Hepatocyte (in vitro differentiated cells): ENCODE measurements around the gene AGRN. TPM values are rescaled to one million over a fixed set of nuclear protein-coding genes. Genes with fewer than 3 reads are reported as not detected.

Experiments used
- DNase-seq: peaks from one replicate; pipeline ENCODE4 v3.0.0-alpha.2; 2016; ENCODE audit warnings: low spot score
- H2AFZ ChIP-seq: fragments of 200-600 bp; sonication (generic); 2 replicates; pipeline ENCODE4 v1.6.0; 2016; ENCODE audit warnings: antibody characterized with exemption, mild to moderate bottlenecking
- H3K27ac ChIP-seq: fragments of 200-600 bp; sonication (generic); 2 replicates; pipeline ENCODE4 v1.5.1; 2016; ENCODE audit warnings: mild to moderate bottlenecking
- H3K27me3 ChIP-seq: fragments of 200-600 bp; sonication (generic); 2 replicates; pipeline ENCODE4 v1.6.1; 2016
- H3K36me3 ChIP-seq: fragments of 200-600 bp; sonication (generic); replicated peaks from 2 replicates; pipeline ENCODE4 v1.5.1; 2016; ENCODE audit warnings: low read depth; ENCODE audit not compliant: insufficient read depth
- H3K4me1 ChIP-seq: fragments of 200-600 bp; sonication (generic); 2 replicates; pipeline ENCODE4 v1.5.1; 2016; ENCODE audit warnings: mild to moderate bottlenecking, moderate library complexity; ENCODE audit not compliant: insufficient read depth
- H3K4me2 ChIP-seq: fragments of 200-600 bp; sonication (generic); 2 replicates; pipeline ENCODE4 v1.6.0; 2016
- H3K4me3 ChIP-seq: fragments of 200-600 bp; sonication (generic); 2 replicates; pipeline ENCODE4 v1.5.1; 2016; ENCODE audit warnings: mild to moderate bottlenecking
- H3K79me2 ChIP-seq: fragments of 200-600 bp; sonication (generic); 2 replicates; pipeline ENCODE4 v1.6.0; 2017; ENCODE audit warnings: mild to moderate bottlenecking
- H3K9me2 ChIP-seq: fragments of 200-600 bp; sonication (generic); replicated peaks from 2 replicates; pipeline ENCODE4 v1.6.0; 2017; ENCODE audit warnings: mild to moderate bottlenecking; ENCODE audit not compliant: insufficient read depth
- H3K9me3 ChIP-seq: fragments of 200-600 bp; sonication (generic); 2 replicates; pipeline ENCODE4 v1.5.1; 2016; ENCODE audit warnings: low read depth, mild to moderate bottlenecking
- H4K20me1 ChIP-seq: fragments of 200-600 bp; sonication (generic); 2 replicates; pipeline ENCODE4 v1.6.0; 2016; ENCODE audit warnings: mild to moderate bottlenecking; ENCODE audit not compliant: insufficient read depth, poor library complexity, severe bottlenecking
- EZH2 ChIP-seq: fragments of 200-600 bp; sonication (generic); IDR thresholded peaks from 2 replicates; pipeline ENCODE4 v1.6.1; 2016; ENCODE audit warnings: antibody characterized with exemption, mild to moderate bottlenecking, borderline replicate concordance
- EZH2phosphoT487 ChIP-seq: fragments of 200-600 bp; sonication (generic); IDR thresholded peaks from one replicate; pipeline ENCODE4 v1.6.1; 2018; ENCODE audit warnings: antibody characterized with exemption, mild to moderate bottlenecking, low read depth, moderate library complexity; ENCODE audit not compliant: unreplicated experiment, severe bottlenecking
- WGBS: methylation state at CpG from one replicate; pipeline ENCODE4 v1.1.6; 2016; ENCODE audit warnings: low lambda C conversion rate; ENCODE audit errors: missing lambda C conversion rate; 5-methylcytosine and 5-hydroxymethylcytosine counted together
- polyA plus RNA-seq: library from polyadenylated mRNA; unstranded; fragments of >200 nt; fragmentation: Nextera tagmentation; extraction: Ambion mirVana; gene quantifications from 2 replicates; pipeline ENCODE4 v1.2.1, GENCODE V29; 2016
- total RNA-seq: library from RNA; depleted of rRNA; stranded (reverse); fragments of >200 nt; gene quantifications from 2 replicates; pipeline ENCODE4 v1.2.3, GENCODE V29; 2014
- TF ChIP-seq, protein P1 (sequence below): fragments of 200-600 bp; sonication (generic); IDR thresholded peaks from 2 replicates; pipeline ENCODE4 v1.5.1; 2016; ENCODE audit warnings: antibody characterized with exemption, mild to moderate bottlenecking; ENCODE audit not compliant: poor library complexity

Gene AGRN
- total and polyA plus RNA-seq, 2 experiments from 2014 or later, result 53.3 to 81.8 TPM

DNA sequence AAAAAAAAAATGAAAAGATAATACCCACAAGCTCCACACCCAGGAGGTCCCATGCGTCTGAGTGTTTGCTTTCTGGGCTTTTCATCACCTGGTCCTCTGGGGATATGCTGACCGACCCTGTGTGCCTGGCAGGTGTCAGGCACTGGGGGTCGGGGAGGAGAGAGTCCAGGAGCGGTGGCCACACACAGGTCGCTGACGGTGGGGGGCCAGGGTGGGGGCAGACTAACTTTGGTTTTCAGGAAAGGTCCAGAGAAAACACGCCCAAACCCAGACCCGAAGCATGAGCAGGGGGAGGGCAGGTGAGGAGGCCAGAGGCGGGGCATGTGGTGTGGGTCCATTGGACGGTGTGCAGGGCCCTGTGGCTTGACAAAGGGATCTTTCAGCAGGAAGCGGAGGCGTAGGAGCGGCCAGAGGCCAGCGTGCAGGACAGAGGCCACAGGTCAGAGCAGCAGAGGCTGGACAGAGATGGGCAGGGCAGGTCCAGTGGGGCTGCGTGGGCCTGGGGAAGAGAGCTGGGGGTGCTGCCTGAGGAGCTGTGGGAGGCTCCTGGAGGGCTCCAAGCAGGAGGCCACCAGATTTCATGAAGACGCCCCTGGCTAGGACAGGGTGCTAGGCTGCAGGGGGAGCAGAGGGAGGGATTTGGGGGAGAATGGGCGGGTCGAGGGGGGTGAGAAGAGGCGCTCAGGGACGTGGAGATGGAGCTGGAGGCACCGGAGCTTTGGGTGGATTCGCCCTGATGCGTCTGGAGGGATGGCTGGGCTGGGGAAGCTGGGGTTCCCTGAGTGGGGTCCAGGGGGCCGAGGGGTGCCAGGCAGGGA, 38.4 kb downstream of the AGRN start:
- H3K27me3 ChIP-seq, result peaks cover 30% of the 10 kb centered on the region
- H3K36me3 ChIP-seq, result no peaks in the 10 kb centered on the region

DNA sequence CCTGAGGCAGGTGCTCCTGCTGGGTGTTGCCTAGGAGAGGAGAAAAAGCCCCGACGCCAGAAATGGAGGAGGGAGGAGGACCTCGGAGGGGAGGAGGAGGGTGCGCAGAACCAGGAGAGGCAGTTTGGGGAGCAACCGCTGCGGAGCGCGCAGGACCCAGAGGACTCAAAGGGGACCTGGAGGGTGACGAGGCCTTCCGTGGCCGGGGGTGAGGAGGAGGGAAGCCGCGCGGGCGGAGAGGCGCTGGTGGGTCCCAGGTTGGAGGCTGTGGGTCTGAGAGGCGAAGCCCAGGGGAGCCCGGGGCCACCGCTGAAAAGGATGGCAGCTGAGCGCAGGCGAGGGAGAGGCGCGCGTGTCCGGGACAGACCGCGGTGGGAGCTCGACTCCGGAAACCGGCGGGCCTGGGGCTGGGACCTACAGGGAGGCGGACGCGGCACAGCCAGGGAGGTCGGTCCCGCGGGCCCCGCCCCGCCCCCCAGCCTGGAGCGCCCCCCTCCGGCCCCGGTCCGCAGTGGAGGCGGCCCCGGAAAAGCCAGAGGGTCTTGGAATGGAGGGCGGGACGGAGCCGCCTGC, 39.1 kb downstream of the AGRN start:
- peak; percentile 60 for DNase-seq
- no peaks in the 10 kb centered on the region for H3K9me2 ChIP-seq
- WGBS, result 4% methylated on average over 20 of the region's 48 CpGs

More for the DNA sequence above, 38.4 kb downstream of the AGRN start:
- no peak for TF ChIP-seq EZH2phosphoT487
- TF ChIP-seq, protein P1, sequence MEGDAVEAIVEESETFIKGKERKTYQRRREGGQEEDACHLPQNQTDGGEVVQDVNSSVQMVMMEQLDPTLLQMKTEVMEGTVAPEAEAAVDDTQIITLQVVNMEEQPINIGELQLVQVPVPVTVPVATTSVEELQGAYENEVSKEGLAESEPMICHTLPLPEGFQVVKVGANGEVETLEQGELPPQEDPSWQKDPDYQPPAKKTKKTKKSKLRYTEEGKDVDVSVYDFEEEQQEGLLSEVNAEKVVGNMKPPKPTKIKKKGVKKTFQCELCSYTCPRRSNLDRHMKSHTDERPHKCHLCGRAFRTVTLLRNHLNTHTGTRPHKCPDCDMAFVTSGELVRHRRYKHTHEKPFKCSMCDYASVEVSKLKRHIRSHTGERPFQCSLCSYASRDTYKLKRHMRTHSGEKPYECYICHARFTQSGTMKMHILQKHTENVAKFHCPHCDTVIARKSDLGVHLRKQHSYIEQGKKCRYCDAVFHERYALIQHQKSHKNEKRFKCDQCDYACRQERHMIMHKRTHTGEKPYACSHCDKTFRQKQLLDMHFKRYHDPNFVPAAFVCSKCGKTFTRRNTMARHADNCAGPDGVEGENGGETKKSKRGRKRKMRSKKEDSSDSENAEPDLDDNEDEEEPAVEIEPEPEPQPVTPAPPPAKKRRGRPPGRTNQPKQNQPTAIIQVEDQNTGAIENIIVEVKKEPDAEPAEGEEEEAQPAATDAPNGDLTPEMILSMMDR, result no peak
- no peak for TF ChIP-seq EZH2
- H3K4me2 ChIP-seq, result peak overlapping the region; percentile 97
- DNase-seq, result no peak
- 47% methylated on average over 13 of the region's 24 CpGs for WGBS
- H3K4me1 ChIP-seq, result peaks cover 16% of the 10 kb centered on the region
- H3K4me3 ChIP-seq, result no peak overlapping the region
- H3K9me2 ChIP-seq, result no peaks in the 10 kb centered on the region
- no peaks in the 10 kb centered on the region for H3K79me2 ChIP-seq
- H4K20me1 ChIP-seq, result no peaks in the 10 kb centered on the region
- no peak overlapping the region for H3K27ac ChIP-seq
- H2AFZ ChIP-seq, result no peak overlapping the region
- no peaks in the 10 kb centered on the region for H3K9me3 ChIP-seq

DNA sequence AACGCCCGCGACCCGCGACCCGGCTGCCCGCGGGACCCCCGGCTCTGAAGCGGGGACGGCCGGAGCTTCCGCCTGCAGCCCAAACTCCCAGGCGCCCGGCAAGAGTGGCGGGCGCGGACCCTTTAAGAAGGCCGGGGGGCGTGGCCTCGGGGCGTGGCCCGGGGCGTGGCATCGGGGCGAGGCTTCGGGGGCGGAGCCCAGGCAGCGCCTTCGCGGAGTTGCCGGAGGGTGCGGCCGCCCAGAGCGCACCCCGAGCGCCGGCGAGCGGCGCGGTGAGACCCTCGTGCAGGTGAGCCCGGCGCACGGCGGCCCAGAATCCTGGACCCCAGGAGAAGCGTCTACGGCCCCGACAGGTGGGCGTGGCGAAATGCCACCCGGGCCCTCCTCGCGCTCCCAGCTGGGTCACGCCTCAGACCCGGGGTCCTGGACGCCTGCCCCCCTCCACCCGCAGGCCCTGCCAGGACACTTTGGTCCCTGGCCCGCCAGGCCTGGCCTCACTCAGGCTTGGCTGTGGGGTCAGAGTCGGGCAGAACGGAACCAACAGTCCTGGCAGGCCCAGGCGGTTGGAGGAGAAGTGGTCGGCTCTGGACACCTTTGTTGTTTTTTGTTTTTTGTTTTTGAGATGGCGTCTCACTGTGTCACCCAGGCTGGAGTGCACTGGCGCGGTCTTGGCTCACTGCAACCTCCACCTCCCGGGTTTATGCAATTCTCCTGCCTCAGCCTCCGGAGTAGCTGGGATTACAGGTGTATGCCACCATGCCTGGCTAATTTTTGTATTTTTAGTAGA, 39.8 kb downstream of the AGRN start:
- TF ChIP-seq, protein P1, result no peak
- TF ChIP-seq EZH2phosphoT487, result no peak
- TF ChIP-seq EZH2, result no peak
- Histone ChIP-seq H3K27me3 (peaks cover 30% of the 10 kb centered on the region), H3K4me3 (peak overlapping the region; percentile 65), H3K4me1 (peaks cover 24% of the 10 kb centered on the region), H3K79me2 (no peaks in the 10 kb centered on the region), H4K20me1 (no peaks in the 10 kb centered on the region), H3K4me2 (peak overlapping the region; percentile 97), H3K9me2 (no peaks in the 10 kb centered on the region), H3K9me3 (no peaks in the 10 kb centered on the region), H3K36me3 (no peaks in the 10 kb centered on the region), H2AFZ (peak overlapping the region; percentile 78), H3K27ac (no peak overlapping the region)
- WGBS, result 12% methylated on average over 42 of the region's 69 CpGs
- peak; percentile 94 for DNase-seq

More for the DNA sequence above, 39.1 kb downstream of the AGRN start:
- no peaks in the 10 kb centered on the region for H3K36me3 ChIP-seq
- H2AFZ ChIP-seq, result peak overlapping the region; percentile 78
- peak overlapping the region; percentile 97 for H3K4me2 ChIP-seq
- TF ChIP-seq, protein P1, result peak; percentile 47
- TF ChIP-seq EZH2, result no peak
- H3K27me3 ChIP-seq, result peaks cover 30% of the 10 kb centered on the region
- peak overlapping the region; percentile 65 for H3K4me3 ChIP-seq
- no peaks in the 10 kb centered on the region for H3K79me2 ChIP-seq
- H3K9me3 ChIP-seq, result no peaks in the 10 kb centered on the region
- no peaks in the 10 kb centered on the region for H4K20me1 ChIP-seq
- no peak overlapping the region for H3K27ac ChIP-seq
- peaks cover 20% of the 10 kb centered on the region for H3K4me1 ChIP-seq
